HG03066 (cell line): ENCODE data around the gene RNF103.
A peak's percentile ranks its signal among the peaks of the same experiment; 100 is the strongest.
"Not testable (repeated sequence)": the region's sequence is repeated elsewhere in the genome, so short reads cannot be mapped to it uniquely, and the experiment has no call there.

Experiments used
- ATAC-seq: cut with Tn5 transposase; IDR thresholded peaks from one replicate; pipeline ENCODE4 v1.9.1; 2021; ENCODE audit warnings: low read depth; ENCODE audit not compliant: unreplicated experiment

RNF103 gene

GRCh38 chr2:86623494-86624266, at the start of gene RNF103:
Gene RNF103, minus strand, starts transcription at chr2:86623865. Its CDS starts 979 bp downstream, at chr2:86622886.
- ATAC-seq = peak; percentile 78

- no peak for ATAC-seq
These were observed 49.3 kb upstream of the RNF103 start for GRCh38 chr2:86673011-86673410.

GRCh38 chr2:86672027-86672545, 48.4 kb upstream of the RNF103 start:
- ATAC-seq = no peak

GRCh38 chr2:86671337-86671981, 47.8 kb upstream of the RNF103 start:
- no peak for ATAC-seq

- ATAC-seq = not testable (repeated sequence)
These were observed 45.7 kb upstream of the RNF103 start for GRCh38 chr2:86669323-86669722.

- no peak for ATAC-seq
These were observed 37.7 kb upstream of the RNF103 start for GRCh38 chr2:86661333-86661732.

GRCh38 chr2:86650188-86650587, 26.5 kb upstream of the RNF103 start:
- no peak for ATAC-seq

GRCh38 chr2:86649119-86649947, 25.7 kb upstream of the RNF103 start:
- ATAC-seq = no peak

GRCh38 chr2:86648681-86649080, 25.0 kb upstream of the RNF103 start:
- ATAC-seq = no peak

GRCh38 chr2:86646865-86647264, 23.2 kb upstream of the RNF103 start:
- ATAC-seq = no peak

GRCh38 chr2:86646329-86646728, 22.7 kb upstream of the RNF103 start:
- ATAC-seq = no peak

- no peak for ATAC-seq
These were observed 22.1 kb upstream of the RNF103 start for GRCh38 chr2:86645752-86646151.

- no peak for ATAC-seq
These were observed 15.0 kb upstream of the RNF103 start for GRCh38 chr2:86638712-86639111.

GRCh38 chr2:86636842-86637241, 13.2 kb upstream of the RNF103 start:
- ATAC-seq = no peak

- no peak for ATAC-seq
These were observed 10.7 kb upstream of the RNF103 start for GRCh38 chr2:86634352-86634751.

- no peak for ATAC-seq
These were observed 9.5 kb upstream of the RNF103 start for GRCh38 chr2:86633155-86633651.

- no peak for ATAC-seq
These were observed 9.0 kb upstream of the RNF103 start for GRCh38 chr2:86632672-86633071.

- no peak for ATAC-seq
These were observed 8.3 kb upstream of the RNF103 start for GRCh38 chr2:86631846-86632485.

GRCh38 chr2:86628091-86628522, 4.4 kb upstream of the RNF103 start:
- no peak for ATAC-seq

- ATAC-seq = no peak
These were observed 3.9 kb upstream of the RNF103 start for GRCh38 chr2:86627550-86627949.
